Measurements from ENCODE around the gene SYNGR3. TPM values are rescaled to one million over a fixed set of nuclear protein-coding genes. Genes with fewer than 3 reads are reported as not detected.
A peak's percentile ranks its signal among the peaks of the same experiment; 100 is the strongest.

The SYNGR3 gene
- total RNA-seq, 1 experiment from 2014 or later: 11.9 TPM

DNA sequence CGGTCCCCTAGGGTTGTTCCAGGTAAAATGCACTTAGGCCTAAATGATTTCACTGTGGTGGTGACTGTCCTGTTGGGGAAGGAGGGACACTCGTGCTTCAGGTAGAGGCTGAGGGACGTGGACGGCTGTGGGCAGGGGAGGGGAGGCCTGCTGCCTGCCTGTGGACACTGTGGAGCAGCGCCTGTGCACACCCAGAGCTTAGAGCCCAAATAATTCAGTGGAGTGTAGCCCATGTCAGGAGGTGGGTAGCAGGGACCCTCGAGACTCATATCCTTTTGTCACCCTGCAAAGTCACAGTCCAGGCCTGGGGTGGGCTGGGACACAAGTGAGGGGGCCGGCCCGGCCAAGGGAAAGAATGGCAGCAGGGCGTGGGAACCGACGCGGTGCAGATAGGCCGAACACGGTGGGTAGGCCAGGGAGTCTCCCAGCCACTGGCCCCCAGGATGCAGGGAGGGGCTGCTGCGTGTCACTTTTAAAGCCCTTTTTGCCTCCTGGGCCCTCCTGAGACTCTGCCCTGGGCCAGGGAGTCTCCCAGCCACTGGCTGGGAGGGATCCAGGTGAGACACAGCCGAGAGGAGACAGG, 36.2 kb downstream of the SYNGR3 start:
- Histone ChIP-seq H3K79me1 (ENCODE audit: insufficient read depth, low read depth, low read length, poor library complexity, severe bottlenecking) (no peaks in the 10 kb centered on the region), H2BK120ac (ENCODE audit: low read depth, low read length, poor library complexity, severe bottlenecking) (no peak overlapping the region), H4K8ac (replicated peaks; ENCODE audit: insufficient read length, low read depth, low read length) (no peak overlapping the region), H3K23ac (ENCODE audit: insufficient read length, low read depth, low read length) (no peak overlapping the region), H4K91ac (ENCODE audit: insufficient read length, low read depth, low read length) (no peak overlapping the region), H2BK15ac (ENCODE audit: low read depth, low read length) (no peak overlapping the region), H3K79me2 (ENCODE audit: insufficient read depth, low read length) (no peaks in the 10 kb centered on the region), H2AFZ (ENCODE audit: low read length) (no peak overlapping the region), H3K9me3 (ENCODE audit: control insufficient read depth, low read depth, low read length) (no peaks in the 10 kb centered on the region), H4K20me1 (ENCODE audit: control insufficient read depth, insufficient read depth, insufficient read length) (no peaks in the 10 kb centered on the region), H3T11ph (ENCODE audit: low read length) (no peak overlapping the region), H3K4me1 (ENCODE audit: insufficient read depth, low read length) (no peaks in the 10 kb centered on the region; the same call in 1 of the 2 replicates), H3K27ac (ENCODE audit: insufficient read length, low read depth, low read length) (no peak overlapping the region), H4K5ac (ENCODE audit: insufficient read length, low read depth, low read length) (no peak overlapping the region), H2BK20ac (ENCODE audit: low read depth, low read length, poor library complexity, severe bottlenecking) (no peak overlapping the region), H3K14ac (ENCODE audit: insufficient read depth, low read length) (no peak overlapping the region), H3K23me2 (ENCODE audit: insufficient read length, low read depth, low read length, poor library complexity, severe bottlenecking) (peaks cover 7% of the 10 kb centered on the region), H3K18ac (ENCODE audit: insufficient read length, low read depth, low read length) (no peak overlapping the region), H2BK12ac (ENCODE audit: insufficient read length, low read depth, low read length) (no peak overlapping the region), H3K4me2 (ENCODE audit: insufficient read depth, insufficient read length, low read length) (peak overlapping the region; percentile 8), H3K4ac (ENCODE audit: low read depth, low read length) (no peak overlapping the region), H3K56ac (ENCODE audit: insufficient read length, low read depth, low read length) (no peak overlapping the region), H2AK5ac (ENCODE audit: insufficient read length, low read length) (no peak overlapping the region), H2BK5ac (ENCODE audit: insufficient read length, low read length) (no peak overlapping the region), H3K27me3 (ENCODE audit: insufficient read depth, low read length) (peaks cover 8% of the 10 kb centered on the region; the same call in 1 of the 2 replicates), H3K9ac (ENCODE audit: extremely low read depth, insufficient read length, low read length) (no peak overlapping the region)
- TF ChIP-seq CTCF (conservative IDR thresholded peaks at IDR 0.05): no peak
- Mint-ChIP-seq H3K27ac (no peak overlapping the region; a peak in 1 of 7 replicates), H3K36me3 (ENCODE audit: insufficient read depth in 1 of 3, low read depth in 3 of 3) (no peaks in the 10 kb centered on the region), H3K9me3 (peaks cover 0 to 6% of the 10 kb centered on the region in 2 experiments; a peak in 3 of 5 replicates), H3K27me3 (ENCODE audit: low read depth) (peaks cover 53% of the 10 kb centered on the region), H3K4me3 (peak overlapping the region; percentile 33 to 76; a peak in 3 of 5 replicates), H3K4me1 (peaks cover 12 to 14% of the 10 kb centered on the region in 2 experiments)
- DNase-seq: no peak
- no CpG with 5 or more reads among the region's 16 CpGs for WGBS (ENCODE audit: extremely low coverage, insufficient read length, low lambda C conversion rate)
